ENCODE data around the gene SP110. TPM values are rescaled to one million over a fixed set of nuclear protein-coding genes. Genes with fewer than 3 reads are reported as not detected.

Gene SP110
- total and polyA plus RNA-seq, 9 of the 15 experiments (the other 6 are each of a cell fraction or from before 2014, with no cell fraction given): 3.6 to 11.0 (median 7.1) TPM

DNA sequence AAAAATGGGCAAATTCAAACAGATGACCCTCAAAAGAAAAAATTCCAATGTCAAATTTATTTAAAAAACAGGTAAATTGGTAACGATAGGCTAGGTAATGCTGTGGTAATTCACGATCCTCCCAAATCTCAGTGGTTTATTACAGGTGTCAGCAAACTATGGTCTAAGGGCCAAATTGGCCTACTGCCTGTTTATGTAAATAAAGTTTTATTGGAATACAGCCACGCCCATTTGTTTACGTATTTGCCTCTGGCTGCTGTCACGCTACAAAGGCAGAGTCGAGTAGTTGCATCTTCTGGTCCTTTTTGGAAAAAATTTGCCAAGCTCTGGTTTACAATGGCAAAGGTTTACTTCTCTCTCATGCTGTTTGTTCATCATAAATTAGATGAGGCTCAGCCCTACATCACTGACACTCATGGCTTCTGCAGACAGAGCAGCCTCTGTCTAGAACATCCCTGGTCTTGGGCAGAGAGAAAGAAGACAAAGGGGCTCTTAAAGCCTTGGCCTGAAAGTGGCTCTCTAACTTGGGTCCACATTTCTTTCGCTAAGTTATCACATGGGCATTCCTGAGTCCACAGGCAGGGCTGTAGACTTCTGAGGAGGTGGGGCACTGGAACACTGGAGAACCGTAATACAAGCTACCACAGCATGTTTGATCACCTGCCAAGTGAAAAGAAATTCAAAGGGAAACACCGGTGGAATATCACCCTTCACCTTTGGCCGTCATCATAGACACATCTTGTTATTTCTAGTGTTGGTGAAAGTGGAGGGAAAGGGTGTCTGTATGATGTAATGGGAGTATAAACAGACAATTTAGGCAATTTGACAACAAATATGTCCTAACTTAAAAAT lies 34.8 kb downstream of the SP110 start:
- no peak for DNase-seq (ENCODE audit: extremely low read depth in 1 of 4, low spot score in 3 of 4)
- 18% methylated on average over 10 of the region's 10 CpGs for WGBS (ENCODE audit: insufficient coverage, low coverage, missing lambda C conversion rate)
- Histone ChIP-seq H2AFZ (ENCODE audit: low read depth, low read length) (no peak overlapping the region), H3K9me3 (replicated peaks; ENCODE audit: control insufficient read depth, insufficient read depth, low read depth, low read length) (no peaks in the 10 kb centered on the region), H3K9me1 (ENCODE audit: control insufficient read depth, insufficient read depth, low read length) (no peaks in the 10 kb centered on the region), H3K27me3 (ENCODE audit: control insufficient read depth in 2 of 2, insufficient read depth in 2 of 2, low read length in 2 of 2) (no peaks in the 10 kb centered on the region; a peak in 1 of 5 replicates), H3K9ac (ENCODE audit: insufficient read depth in 1 of 2, low read depth in 2 of 2, low read length in 2 of 2) (no peak overlapping the region), H3K36me3 (ENCODE audit: control insufficient read depth, insufficient read depth, low read length) (no peaks in the 10 kb centered on the region), H3K4me1 (replicated peaks in 1 of 2; ENCODE audit: control insufficient read depth in 2 of 2, insufficient read depth in 2 of 2, low read length in 2 of 2) (no peaks in the 10 kb centered on the region), H3K79me2 (ENCODE audit: control insufficient read depth, insufficient read depth, low read length) (no peaks in the 10 kb centered on the region), H3K4me2 (ENCODE audit: insufficient read depth, low read length) (no peak overlapping the region), H3K27ac (ENCODE audit: extremely low read depth, low read depth, low read length) (no peak overlapping the region), H3K4me3 (no peak overlapping the region), H4K20me1 (replicated peaks; ENCODE audit: control insufficient read depth, insufficient read depth, low read length) (no peaks in the 10 kb centered on the region)
- ChIA-PET CTCF (ENCODE audit: low intra/inter-chr PET ratio) (no interaction called here), POLR2A (no interaction called here)
- intact Hi-C loops (cut with micrococcal nuclease): no loop called here
- TF ChIP-seq, protein P1, sequence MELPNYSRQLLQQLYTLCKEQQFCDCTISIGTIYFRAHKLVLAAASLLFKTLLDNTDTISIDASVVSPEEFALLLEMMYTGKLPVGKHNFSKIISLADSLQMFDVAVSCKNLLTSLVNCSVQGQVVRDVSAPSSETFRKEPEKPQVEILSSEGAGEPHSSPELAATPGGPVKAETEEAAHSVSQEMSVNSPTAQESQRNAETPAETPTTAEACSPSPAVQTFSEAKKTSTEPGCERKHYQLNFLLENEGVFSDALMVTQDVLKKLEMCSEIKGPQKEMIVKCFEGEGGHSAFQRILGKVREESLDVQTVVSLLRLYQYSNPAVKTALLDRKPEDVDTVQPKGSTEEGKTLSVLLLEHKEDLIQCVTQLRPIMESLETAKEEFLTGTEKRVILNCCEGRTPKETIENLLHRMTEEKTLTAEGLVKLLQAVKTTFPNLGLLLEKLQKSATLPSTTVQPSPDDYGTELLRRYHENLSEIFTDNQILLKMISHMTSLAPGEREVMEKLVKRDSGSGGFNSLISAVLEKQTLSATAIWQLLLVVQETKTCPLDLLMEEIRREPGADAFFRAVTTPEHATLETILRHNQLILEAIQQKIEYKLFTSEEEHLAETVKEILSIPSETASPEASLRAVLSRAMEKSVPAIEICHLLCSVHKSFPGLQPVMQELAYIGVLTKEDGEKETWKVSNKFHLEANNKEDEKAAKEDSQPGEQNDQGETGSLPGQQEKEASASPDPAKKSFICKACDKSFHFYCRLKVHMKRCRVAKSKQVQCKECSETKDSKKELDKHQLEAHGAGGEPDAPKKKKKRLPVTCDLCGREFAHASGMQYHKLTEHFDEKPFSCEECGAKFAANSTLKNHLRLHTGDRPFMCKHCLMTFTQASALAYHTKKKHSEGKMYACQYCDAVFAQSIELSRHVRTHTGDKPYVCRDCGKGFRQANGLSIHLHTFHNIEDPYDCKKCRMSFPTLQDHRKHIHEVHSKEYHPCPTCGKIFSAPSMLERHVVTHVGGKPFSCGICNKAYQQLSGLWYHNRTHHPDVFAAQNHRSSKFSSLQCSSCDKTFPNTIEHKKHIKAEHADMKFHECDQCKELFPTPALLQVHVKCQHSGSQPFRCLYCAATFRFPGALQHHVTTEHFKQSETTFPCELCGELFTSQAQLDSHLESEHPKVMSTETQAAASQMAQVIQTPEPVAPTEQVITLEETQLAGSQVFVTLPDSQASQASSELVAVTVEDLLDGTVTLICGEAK (IDR thresholded peaks at IDR 0.05): peak; percentile 86
- TF ChIP-seq, protein P1 (CRISPR knock-in tag; IDR thresholded peaks at IDR 0.05): peak; percentile 69
- TF ChIP-seq TAF1 (IDR thresholded peaks at IDR 0.05; ENCODE audit: control insufficient read depth, extremely low read depth, insufficient read depth, low read length, severe bottlenecking): no peak
- TF ChIP-seq, protein P2, sequence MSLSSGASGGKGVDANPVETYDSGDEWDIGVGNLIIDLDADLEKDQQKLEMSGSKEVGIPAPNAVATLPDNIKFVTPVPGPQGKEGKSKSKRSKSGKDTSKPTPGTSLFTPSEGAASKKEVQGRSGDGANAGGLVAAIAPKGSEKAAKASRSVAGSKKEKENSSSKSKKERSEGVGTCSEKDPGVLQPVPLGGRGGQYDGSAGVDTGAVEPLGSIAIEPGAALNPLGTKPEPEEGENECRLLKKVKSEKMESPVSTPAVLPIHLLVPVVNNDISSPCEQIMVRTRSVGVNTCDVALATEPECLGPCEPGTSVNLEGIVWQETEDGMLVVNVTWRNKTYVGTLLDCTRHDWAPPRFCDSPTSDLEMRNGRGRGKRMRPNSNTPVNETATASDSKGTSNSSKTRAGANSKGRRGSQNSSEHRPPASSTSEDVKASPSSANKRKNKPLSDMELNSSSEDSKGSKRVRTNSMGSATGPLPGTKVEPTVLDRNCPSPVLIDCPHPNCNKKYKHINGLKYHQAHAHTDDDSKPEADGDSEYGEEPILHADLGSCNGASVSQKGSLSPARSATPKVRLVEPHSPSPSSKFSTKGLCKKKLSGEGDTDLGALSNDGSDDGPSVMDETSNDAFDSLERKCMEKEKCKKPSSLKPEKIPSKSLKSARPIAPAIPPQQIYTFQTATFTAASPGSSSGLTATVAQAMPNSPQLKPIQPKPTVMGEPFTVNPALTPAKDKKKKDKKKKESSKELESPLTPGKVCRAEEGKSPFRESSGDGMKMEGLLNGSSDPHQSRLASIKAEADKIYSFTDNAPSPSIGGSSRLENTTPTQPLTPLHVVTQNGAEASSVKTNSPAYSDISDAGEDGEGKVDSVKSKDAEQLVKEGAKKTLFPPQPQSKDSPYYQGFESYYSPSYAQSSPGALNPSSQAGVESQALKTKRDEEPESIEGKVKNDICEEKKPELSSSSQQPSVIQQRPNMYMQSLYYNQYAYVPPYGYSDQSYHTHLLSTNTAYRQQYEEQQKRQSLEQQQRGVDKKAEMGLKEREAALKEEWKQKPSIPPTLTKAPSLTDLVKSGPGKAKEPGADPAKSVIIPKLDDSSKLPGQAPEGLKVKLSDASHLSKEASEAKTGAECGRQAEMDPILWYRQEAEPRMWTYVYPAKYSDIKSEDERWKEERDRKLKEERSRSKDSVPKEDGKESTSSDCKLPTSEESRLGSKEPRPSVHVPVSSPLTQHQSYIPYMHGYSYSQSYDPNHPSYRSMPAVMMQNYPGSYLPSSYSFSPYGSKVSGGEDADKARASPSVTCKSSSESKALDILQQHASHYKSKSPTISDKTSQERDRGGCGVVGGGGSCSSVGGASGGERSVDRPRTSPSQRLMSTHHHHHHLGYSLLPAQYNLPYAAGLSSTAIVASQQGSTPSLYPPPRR (CRISPR knock-in tag; IDR thresholded peaks at IDR 0.05; ENCODE audit: borderline replicate concordance): no peak
- in situ Hi-C loops (cut with MboI): no loop called here
- no peak for FAIRE-seq
- no TSS peak for BruUV-seq (replicated peaks)
- ATAC-seq: no peak

Measured in K562 (cell line).